GM12891 (cell line): Measurements from ENCODE around the gene GJC3.

Experiments used
- POLR2A ChIP-seq: IDR thresholded peaks from 2 replicates; pipeline ENCODE4 v1.6.1; 2011; ENCODE audit warnings: low read depth, low read length, control low read depth
- POLR2AphosphoS5 ChIP-seq: IDR thresholded peaks from 2 replicates; pipeline ENCODE4 v1.6.1; 2011; ENCODE audit warnings: low read depth, low read length, control low read depth
- SPI1 ChIP-seq: IDR thresholded peaks from 2 replicates; pipeline ENCODE4 v1.6.1; 2011; ENCODE audit warnings: low read depth, low read length, control low read depth
- TAF1 ChIP-seq: IDR thresholded peaks from 2 replicates; pipeline ENCODE4 v1.6.1; 2011; ENCODE audit warnings: low read depth, low read length, control low read depth

DNA sequence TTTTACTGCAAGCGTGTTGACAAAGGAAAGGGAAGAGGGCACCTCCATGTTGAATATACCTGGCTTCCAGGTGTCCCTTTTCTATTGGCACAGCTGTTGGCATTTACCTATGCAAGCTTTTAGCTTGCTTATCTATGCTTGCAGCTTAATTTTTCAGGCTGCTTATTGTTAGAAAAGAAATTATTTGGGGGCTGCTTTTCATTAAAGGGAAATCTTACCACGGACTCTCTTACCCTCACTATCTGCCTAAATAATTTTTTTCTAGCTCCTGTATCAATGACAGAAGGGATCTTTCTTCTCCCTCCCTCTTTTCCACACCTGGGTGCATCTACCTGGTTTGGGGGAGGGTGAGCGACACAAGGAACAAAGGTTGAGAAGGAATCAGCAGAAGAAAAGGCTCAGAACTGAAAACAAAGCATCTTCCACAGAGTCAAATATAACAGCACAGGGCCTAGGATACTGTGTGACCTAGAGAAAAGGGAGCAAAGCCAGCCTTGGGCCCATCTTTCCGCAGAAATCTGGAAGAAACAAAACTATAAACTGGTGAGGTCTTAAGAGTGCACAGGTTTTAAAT lies 15.2 kb upstream of the GJC3 start:
- TF ChIP-seq POLR2A (no peak), POLR2AphosphoS5 (no peak), SPI1 (no peak), TAF1 (no peak)
